HepG2 (cell line): ENCODE measurements around the gene NOL4L. TPM values are rescaled to one million over a fixed set of nuclear protein-coding genes. Genes with fewer than 3 reads are reported as not detected.

ENCODE experiments used
- E2F1 ChIP-seq: sonication (generic); formaldehyde crosslinking; IDR thresholded peaks from 2 replicates; pipeline ENCODE4 v1.5.0; 2020; ENCODE audit warnings: missing genetic modification reagents
- ETV5 ChIP-seq: IDR thresholded peaks from 2 replicates; pipeline ENCODE4 v1.6.1; 2018; ENCODE audit warnings: missing biosample characterization, missing genetic modification reagents, inconsistent platforms, borderline replicate concordance
- FOXJ3 ChIP-seq: sonication (generic); formaldehyde crosslinking; IDR thresholded peaks from 2 replicates; pipeline ENCODE4 v1.4.0; 2020; ENCODE audit warnings: missing genetic modification reagents, mild to moderate bottlenecking, borderline replicate concordance
- LCORL ChIP-seq, 2 experiments: fragments of 450-650 bp in 1 of 2; sonication (generic) in 1 of 2; formaldehyde crosslinking in 1 of 2; IDR thresholded peaks; 2 replicates each; pipeline versions ENCODE4 v1.5.0 to v1.6.1; 2017 to 2020; ENCODE audit warnings: antibody characterized with exemption in 1 of 2, missing genetic modification reagents in 1 of 2
- PITX1 ChIP-seq: sonication (generic); formaldehyde crosslinking; IDR thresholded peaks from 2 replicates; pipeline ENCODE4 v1.5.1; 2020; ENCODE audit warnings: mild to moderate bottlenecking, missing genetic modification reagents
- ZNF318 ChIP-seq: sonication (generic); formaldehyde crosslinking; IDR thresholded peaks from 2 replicates; pipeline ENCODE4 v1.4.0; 2020; ENCODE audit warnings: mild to moderate bottlenecking, missing genetic modification reagents
- polyA plus RNA-seq, 8 experiments: library from polyadenylated mRNA; depleted of rRNA in 3 of 8; stranded (reverse) in 7 of 8; unstranded in 1 of 8; fragments of >200 nt; fragmentation: Illumina TruSeq in 4 of 8; extraction: Trizol in 4 of 8; gene quantifications; 2 replicates each; pipeline versions ENCODE4 v1.2.1 to v1.2.3, GENCODE V29; 2011 to 2016; ENCODE audit warnings: low read depth in 4 of 8, missing spikeins in 1 of 8, mixed read lengths in 1 of 8; ENCODE audit not compliant: insufficient read depth in 1 of 8
- total RNA-seq, 5 experiments: library from RNA; depleted of rRNA; stranded (reverse); fragments of >200 nt; fragmentation: Illumina TruSeq; extraction: Trizol; gene quantifications; 2 replicates each; pipeline ENCODE4 v1.2.3, GENCODE V29; 2016; ENCODE audit warnings: low read depth in 1 of 5
- TF ChIP-seq, protein P1 (sequence below), 2 experiments: sonication (generic) in 1 of 2; formaldehyde crosslinking in 1 of 2; IDR thresholded peaks; 2 replicates each; pipeline versions ENCODE4 v1.4.0 to v1.6.1; 2016 to 2020; ENCODE audit warnings: borderline replicate concordance in 1 of 2, low read depth in 1 of 2, mild to moderate bottlenecking in 1 of 2, missing genetic modification reagents in 1 of 2

The NOL4L gene
- total and polyA plus RNA-seq, 2 of the 13 experiments (the other 11 are each of a cell fraction or from before 2014, with no cell fraction given), result 16.6 to 35.4 TPM

GRCh38 chr20:32474967-32475811, 109.9 kb downstream of the NOL4L start (continued):
- TF ChIP-seq PITX1 (peak; percentile 70; the same call in 1 of the 2 replicates), LCORL (IDR thresholded peaks at IDR 0.05) (no peak), LCORL (CRISPR knock-in tag; IDR thresholded peaks at IDR 0.05) (peak; percentile 94), FOXJ3 (CRISPR knock-in tag) (peak; percentile 77), ETV5 (peak; percentile 68; the same call in 1 of the 2 replicates), ZNF318 (CRISPR knock-in tag) (peak; percentile 22; the same call in 1 of the 2 replicates), E2F1 (CRISPR knock-in tag) (no peak; the same call in 1 of the 2 replicates)
- TF ChIP-seq, protein P1, sequence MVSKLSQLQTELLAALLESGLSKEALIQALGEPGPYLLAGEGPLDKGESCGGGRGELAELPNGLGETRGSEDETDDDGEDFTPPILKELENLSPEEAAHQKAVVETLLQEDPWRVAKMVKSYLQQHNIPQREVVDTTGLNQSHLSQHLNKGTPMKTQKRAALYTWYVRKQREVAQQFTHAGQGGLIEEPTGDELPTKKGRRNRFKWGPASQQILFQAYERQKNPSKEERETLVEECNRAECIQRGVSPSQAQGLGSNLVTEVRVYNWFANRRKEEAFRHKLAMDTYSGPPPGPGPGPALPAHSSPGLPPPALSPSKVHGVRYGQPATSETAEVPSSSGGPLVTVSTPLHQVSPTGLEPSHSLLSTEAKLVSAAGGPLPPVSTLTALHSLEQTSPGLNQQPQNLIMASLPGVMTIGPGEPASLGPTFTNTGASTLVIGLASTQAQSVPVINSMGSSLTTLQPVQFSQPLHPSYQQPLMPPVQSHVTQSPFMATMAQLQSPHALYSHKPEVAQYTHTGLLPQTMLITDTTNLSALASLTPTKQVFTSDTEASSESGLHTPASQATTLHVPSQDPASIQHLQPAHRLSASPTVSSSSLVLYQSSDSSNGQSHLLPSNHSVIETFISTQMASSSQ (IDR thresholded peaks at IDR 0.05; ENCODE audit: low read depth), result no peak
- TF ChIP-seq, protein P1 (CRISPR knock-in tag; IDR thresholded peaks at IDR 0.05; ENCODE audit: borderline replicate concordance), result 0 out of 2 replicates have a peak, but pooled peaks have one; percentile 81
